Thymus (tissue), 11 donors: ENCODE results near the gene RLBP1. TPM values are rescaled to one million over a fixed set of nuclear protein-coding genes. Genes with fewer than 3 reads are reported as not detected.

Source experiments
- DNase-seq, 9 donors: peaks; one replicate each; pipeline ENCODE4 v3.0.0-alpha.2; 2013; ENCODE audit warnings: low spot score in 9 of 9, low read depth in 6 of 9, missing footprints in 1 of 9
- H3K27ac ChIP-seq, 2 donors: one replicate each; pipeline ENCODE4 v1.5.1; 2013; ENCODE audit warnings: control low read depth in 1 of 2, low read depth in 1 of 2, low read length in 1 of 2, mild to moderate bottlenecking in 1 of 2, moderate library complexity in 1 of 2
- H3K27me3 ChIP-seq, 2 donors: one replicate each; pipeline ENCODE4 v1.5.1; 2013; ENCODE audit warnings: low read length in 1 of 2; ENCODE audit not compliant: control insufficient read depth in 2 of 2, insufficient read depth in 1 of 2
- H3K36me3 ChIP-seq, 2 donors: one replicate each; pipeline ENCODE4 v1.5.1; 2013; ENCODE audit warnings: low read length in 1 of 2, mild to moderate bottlenecking in 1 of 2, moderate library complexity in 1 of 2; ENCODE audit not compliant: control insufficient read depth in 2 of 2, insufficient read depth in 2 of 2
- H3K4me1 ChIP-seq, 2 donors: one replicate each; pipeline ENCODE4 v1.5.1; 2013; ENCODE audit warnings: low read length in 2 of 2; ENCODE audit not compliant: control insufficient read depth in 2 of 2, insufficient read depth in 2 of 2
- H3K4me3 ChIP-seq, 2 donors: one replicate each; pipeline ENCODE4 v1.5.1; 2013; ENCODE audit warnings: low read length in 2 of 2, control low read depth in 1 of 2, mild to moderate bottlenecking in 1 of 2
- H3K9me3 ChIP-seq, 2 donors: one replicate each; pipeline ENCODE4 v1.5.1; 2013; ENCODE audit warnings: low read length in 1 of 2, mild to moderate bottlenecking in 1 of 2; ENCODE audit not compliant: control insufficient read depth in 2 of 2, insufficient read depth in 1 of 2
- WGBS: extraction: QIAGEN DNeasy Blood & Tissue Kit; methylation state at CpG from one replicate; pipeline ENCODE4 v1.1.7; 2013; 5-methylcytosine and 5-hydroxymethylcytosine counted together
- polyA plus RNA-seq: library from polyadenylated mRNA; stranded (reverse); fragments of 200-250 nt; gene quantifications from one replicate; pipeline ENCODE4 v1.2.3, GENCODE V29; 2013
- total RNA-seq: library from RNA; stranded (reverse); fragments of 120-200 nt; gene quantifications from one replicate; pipeline ENCODE4 v1.2.4, GENCODE V29; 2013
- donor health status: healthy.

RLBP1 gene
- total and polyA plus RNA-seq, 2 donors: 0.14 to 0.32 TPM

DNA sequence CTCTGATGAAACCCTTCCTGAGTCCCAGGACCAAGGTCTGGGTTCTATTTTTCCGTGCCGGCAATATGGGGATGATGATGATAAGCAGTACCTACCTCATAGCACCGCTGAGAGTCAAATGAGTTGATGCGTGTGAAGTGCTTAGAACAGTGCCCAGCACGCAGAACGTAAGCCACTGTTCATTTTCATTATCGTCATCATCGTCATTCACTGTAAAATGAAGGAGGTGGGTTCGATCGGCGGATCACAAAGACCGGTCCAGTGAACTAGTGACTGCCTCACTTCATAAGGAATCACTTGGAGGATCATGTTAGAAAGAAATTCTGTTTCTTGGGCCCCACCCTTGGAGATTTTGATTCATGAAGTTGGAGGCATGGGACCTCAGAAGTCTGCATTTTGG lies 44.3 kb downstream of the RLBP1 start:
- H3K36me3 ChIP-seq: peaks cover 29 to 30% of the 10 kb centered on the region in 2 donors
- 98% methylated on average over 12 of the region's 12 CpGs for WGBS

DNA sequence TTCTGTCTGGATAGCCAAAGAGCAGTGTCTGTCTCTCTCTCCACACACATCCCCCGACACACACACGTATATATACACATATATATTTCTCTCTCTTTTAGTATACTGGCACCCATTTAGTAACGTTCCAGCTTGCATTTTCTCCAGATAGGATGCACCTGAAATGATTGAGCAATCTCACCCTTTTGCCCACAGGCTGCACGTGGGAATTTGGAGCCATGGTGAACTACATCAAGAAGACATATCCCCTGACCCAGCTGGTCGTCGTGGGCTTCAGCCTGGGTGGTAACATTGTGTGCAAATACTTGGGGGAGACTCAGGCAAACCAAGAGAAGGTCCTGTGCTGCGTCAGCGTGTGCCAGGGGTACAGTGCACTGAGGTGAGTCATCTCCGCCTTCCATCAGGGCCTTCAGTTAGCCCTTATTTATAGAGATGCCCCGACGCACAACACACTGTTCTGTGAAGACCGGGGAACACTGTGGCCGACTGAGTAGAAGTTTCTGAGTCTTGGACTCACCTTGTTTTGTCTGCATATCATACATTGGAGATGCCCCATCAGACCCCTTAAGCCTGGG lies 45.7 kb downstream of the RLBP1 start:
- H3K36me3 ChIP-seq: peaks cover 29 to 30% of the 10 kb centered on the region in 2 donors

More for the DNA sequence above, 44.3 kb downstream of the RLBP1 start:
- Histone ChIP-seq H3K27ac (no peak overlapping the region), H3K9me3 (no peaks in the 10 kb centered on the region), H3K27me3 (no peaks in the 10 kb centered on the region), H3K4me1 (peaks cover 0 to 4% of the 10 kb centered on the region in 2 donors), H3K4me3 (no peak overlapping the region)
- no peak for DNase-seq

DNA sequence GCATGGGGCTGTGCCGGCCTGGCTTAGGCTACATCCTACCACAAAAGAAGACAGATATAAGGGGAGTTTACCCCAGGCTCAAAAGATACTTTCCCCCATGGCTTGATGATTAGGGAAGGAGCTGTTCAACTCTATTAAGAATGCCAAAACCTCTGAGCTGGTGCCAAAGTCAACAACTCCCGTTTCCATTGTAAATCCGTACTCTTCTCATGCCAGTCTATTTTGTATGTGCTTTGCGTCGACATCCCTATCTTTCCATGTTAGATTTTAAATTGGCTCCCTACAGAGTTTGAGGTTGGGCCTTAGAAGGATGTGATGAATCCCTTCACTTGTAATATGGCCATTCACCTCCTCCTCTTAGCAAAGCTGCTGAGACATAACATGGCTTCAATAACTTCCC lies 46.9 kb downstream of the RLBP1 start:
- Histone ChIP-seq H3K4me1 (no peaks in the 10 kb centered on the region), H3K36me3 (peaks cover 22 to 24% of the 10 kb centered on the region in 2 donors), H3K9me3 (no peaks in the 10 kb centered on the region), H3K4me3 (no peak overlapping the region), H3K27ac (no peak overlapping the region), H3K27me3 (no peaks in the 10 kb centered on the region)
- 93% methylated on average over 5 of the region's 5 CpGs for WGBS
- no peak for DNase-seq

More for the DNA sequence above, 45.7 kb downstream of the RLBP1 start:
- peaks cover 0 to 4% of the 10 kb centered on the region in 2 donors for H3K4me1 ChIP-seq
- no peak overlapping the region for H3K27ac ChIP-seq
- H3K27me3 ChIP-seq: no peaks in the 10 kb centered on the region
- WGBS: 83% methylated on average over 13 of the region's 13 CpGs
- H3K4me3 ChIP-seq: no peak overlapping the region
- DNase-seq: no peak
- no peaks in the 10 kb centered on the region for H3K9me3 ChIP-seq

DNA sequence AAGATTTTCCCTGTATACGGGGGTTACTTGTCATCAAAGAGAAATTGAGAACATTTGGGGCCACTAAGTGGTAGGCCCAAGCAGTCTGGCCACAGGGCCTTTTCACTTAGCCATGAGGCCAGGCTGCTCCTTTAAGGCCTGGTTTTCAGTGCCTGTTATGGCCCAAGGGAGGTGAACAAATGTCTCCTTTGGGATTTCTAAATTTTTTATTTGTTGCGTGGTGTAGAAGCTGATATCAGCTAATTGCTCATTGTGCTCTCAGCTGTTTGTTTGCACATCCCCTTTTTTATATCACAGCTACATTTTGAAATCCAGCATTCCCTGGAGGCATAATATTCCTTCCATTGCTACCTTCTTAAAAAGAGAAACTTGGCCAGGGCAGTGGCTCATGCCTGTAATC lies 48.5 kb downstream of the RLBP1 start:
- Histone ChIP-seq H3K27ac (no peak overlapping the region), H3K4me3 (no peak overlapping the region), H3K9me3 (no peaks in the 10 kb centered on the region), H3K27me3 (no peaks in the 10 kb centered on the region), H3K36me3 (peaks cover 14 to 15% of the 10 kb centered on the region in 2 donors), H3K4me1 (peaks cover 0 to under 1% of the 10 kb centered on the region in 2 donors)
- no peak for DNase-seq
- 94% methylated on average over 2 of the region's 2 CpGs for WGBS

DNA sequence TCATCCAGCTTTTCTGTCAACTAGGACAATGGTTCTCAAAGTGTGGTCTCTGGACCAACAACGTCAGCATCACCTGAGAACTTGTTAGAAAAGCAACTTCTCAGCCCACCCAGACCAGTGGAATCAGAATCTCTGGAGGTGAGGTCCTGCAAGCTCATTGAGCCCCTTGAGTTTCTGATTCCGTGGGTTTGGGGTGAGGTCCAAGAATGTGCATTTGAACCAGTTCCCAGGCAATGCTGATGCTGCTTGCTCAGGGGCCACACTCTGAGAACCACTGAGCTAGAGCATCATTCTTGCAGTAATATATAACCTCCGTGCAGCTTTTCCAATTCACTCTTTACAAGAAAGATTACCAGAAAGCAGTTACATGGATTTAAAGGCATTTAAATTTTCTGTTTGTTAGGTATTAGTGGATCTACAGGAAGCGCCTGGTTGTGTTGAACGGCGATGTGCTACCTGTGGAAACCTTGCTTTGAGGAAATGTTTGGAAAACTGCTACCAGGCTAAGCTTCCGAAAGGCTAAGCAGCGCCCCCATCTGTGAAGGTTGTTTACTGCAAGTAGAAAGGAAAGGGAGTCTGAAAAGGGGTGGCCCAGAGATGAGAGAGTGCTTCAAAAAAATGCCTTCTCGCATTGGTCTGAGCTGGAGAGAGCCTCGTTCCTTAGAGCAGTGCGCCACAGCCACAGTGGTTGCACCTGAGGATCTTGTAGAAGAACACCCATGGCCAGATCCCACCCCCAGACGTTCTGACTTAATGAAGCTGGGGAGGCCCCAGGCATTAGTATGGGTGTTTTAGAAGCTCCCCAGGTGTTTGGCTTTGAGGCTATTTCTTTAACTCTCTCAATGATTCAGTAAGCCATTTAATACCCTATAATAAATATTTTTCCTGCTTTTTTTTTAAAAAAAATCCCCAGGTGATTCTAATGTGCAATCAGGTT lies 50.0 kb downstream of the RLBP1 start:
- Histone ChIP-seq H3K9me3 (no peaks in the 10 kb centered on the region), H3K4me1 (peaks cover 0 to 3% of the 10 kb centered on the region in 2 donors), H3K36me3 (peaks cover 4 to 8% of the 10 kb centered on the region in 2 donors), H3K27me3 (no peaks in the 10 kb centered on the region), H3K4me3 (no peak overlapping the region), H3K27ac (no peak overlapping the region)
- DNase-seq: peak in 2 of 9 donors; percentile 20 to 32
- WGBS: 82% methylated on average over 12 of the region's 12 CpGs

DNA sequence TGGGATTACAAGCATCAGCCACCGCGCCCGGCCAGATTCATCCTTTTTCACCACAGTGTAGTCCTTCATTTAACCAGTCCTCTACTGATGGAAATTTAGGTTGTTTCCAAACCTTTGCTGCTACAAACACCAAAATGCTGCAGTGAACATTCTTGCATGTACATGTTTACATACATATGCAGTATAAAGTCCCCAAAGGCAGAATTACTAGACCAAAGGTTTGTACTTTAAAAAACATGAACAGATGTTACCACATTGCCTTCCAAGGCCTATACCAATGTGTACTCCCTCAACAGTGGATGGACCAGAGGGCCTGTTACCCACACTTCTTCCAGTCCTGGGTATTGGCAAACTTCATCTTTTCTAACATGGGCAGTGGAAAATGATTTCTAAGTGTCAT lies 51.0 kb downstream of the RLBP1 start:
- H3K9me3 ChIP-seq: no peaks in the 10 kb centered on the region
- peaks cover 0 to 3% of the 10 kb centered on the region in 2 donors for H3K4me1 ChIP-seq

DNA sequence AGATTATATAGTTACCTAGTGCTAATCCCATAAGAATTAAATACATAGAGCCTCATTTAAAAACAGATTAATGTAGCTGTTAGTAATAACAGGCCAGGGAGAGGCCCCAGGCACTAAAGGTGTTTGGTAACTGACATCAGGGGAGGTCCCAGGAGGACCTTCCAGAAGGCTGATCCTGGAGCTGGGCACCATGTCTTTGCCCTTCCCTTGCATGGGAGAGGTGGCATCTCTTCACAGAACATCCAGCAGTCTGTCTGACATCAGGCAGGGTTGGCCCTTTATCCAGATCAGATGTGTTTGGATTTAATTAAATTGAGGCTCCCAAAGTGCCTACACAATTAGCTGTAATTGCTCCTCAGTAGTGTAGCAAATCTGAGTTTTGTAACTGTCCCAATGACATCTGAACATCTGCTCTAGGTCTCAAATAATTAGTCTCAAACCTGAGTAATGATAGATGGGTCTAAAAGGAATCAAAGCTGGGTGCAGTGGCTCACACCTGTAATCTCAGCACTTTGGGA lies 53.0 kb downstream of the RLBP1 start:
- Histone ChIP-seq H3K9me3 (no peaks in the 10 kb centered on the region), H3K36me3 (peaks cover 2 to 7% of the 10 kb centered on the region in 2 donors), H3K27me3 (no peaks in the 10 kb centered on the region), H3K27ac (no peak overlapping the region), H3K4me1 (peaks cover 0 to 3% of the 10 kb centered on the region in 2 donors), H3K4me3 (no peak overlapping the region)
- DNase-seq: no peak

More for the DNA sequence above, 51.0 kb downstream of the RLBP1 start:
- 100% methylated on average over 3 of the region's 3 CpGs for WGBS
- DNase-seq: no peak
- Histone ChIP-seq H3K4me3 (no peak overlapping the region), H3K27me3 (no peaks in the 10 kb centered on the region), H3K27ac (no peak overlapping the region), H3K36me3 (peaks cover 0 to 2% of the 10 kb centered on the region in 2 donors)

DNA sequence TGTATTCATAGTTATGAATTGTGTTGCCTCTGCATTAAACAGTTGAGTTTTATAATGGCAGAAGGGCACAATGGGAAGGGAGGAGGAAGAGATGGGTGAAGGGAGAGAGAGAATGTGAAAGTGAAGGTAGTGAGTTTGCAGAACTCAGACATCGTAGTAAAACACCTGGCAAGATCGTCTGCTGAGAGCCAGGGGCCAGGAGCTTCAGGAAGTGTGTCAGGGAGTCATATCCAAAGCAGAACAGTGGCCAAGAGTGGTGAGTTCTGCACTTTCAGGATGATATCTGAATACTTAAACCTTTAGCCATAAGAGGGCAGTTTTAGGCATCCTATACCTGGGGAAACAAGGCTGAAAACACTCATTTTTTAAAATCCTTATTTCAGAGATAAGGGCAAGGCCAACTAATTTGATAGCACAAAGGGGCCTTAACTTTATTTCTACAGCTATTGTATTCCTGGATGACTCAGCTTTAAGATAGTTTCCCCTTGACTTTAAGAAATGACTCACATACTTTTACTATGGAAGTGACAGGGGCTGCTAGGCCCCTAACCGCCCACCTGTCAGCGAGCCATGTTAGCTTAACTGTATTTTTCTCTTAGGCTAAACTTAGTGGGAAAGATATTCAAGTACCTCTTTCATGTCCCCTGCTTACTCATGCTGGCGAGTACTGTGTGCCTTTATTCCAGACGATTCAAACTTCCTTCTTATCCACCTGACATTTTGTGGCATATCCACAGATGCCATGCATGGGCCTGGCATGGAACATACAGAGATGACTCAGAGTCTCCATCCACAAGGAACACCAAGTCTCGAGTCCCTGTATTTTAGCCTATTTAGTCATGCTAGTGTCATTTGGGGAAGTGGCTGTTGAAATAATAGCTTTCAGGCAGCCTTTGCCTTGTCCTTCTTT lies 53.9 kb downstream of the RLBP1 start:
- DNase-seq: no peak
- Histone ChIP-seq H3K4me3 (no peak overlapping the region), H3K27ac (peak overlapping the region in 1 of 2 donors; percentile 19), H3K4me1 (peaks cover 0 to 3% of the 10 kb centered on the region in 2 donors), H3K36me3 (peaks cover 0 to 8% of the 10 kb centered on the region in 2 donors), H3K9me3 (no peaks in the 10 kb centered on the region), H3K27me3 (no peaks in the 10 kb centered on the region)
- WGBS: 28% methylated on average over 7 of the region's 7 CpGs
